ENCODE results near the gene DUSP8. TPM values are rescaled to one million over a fixed set of nuclear protein-coding genes. Genes with fewer than 3 reads are reported as not detected.

DUSP8 gene
- polyA plus RNA-seq, 1 donor from 2014 or later: 3.5 TPM

- no peaks in the 10 kb centered on the region for H3K79me2 ChIP-seq (replicated peaks; ENCODE audit: insufficient read depth, low read length)
- TF ChIP-seq, protein P1, sequence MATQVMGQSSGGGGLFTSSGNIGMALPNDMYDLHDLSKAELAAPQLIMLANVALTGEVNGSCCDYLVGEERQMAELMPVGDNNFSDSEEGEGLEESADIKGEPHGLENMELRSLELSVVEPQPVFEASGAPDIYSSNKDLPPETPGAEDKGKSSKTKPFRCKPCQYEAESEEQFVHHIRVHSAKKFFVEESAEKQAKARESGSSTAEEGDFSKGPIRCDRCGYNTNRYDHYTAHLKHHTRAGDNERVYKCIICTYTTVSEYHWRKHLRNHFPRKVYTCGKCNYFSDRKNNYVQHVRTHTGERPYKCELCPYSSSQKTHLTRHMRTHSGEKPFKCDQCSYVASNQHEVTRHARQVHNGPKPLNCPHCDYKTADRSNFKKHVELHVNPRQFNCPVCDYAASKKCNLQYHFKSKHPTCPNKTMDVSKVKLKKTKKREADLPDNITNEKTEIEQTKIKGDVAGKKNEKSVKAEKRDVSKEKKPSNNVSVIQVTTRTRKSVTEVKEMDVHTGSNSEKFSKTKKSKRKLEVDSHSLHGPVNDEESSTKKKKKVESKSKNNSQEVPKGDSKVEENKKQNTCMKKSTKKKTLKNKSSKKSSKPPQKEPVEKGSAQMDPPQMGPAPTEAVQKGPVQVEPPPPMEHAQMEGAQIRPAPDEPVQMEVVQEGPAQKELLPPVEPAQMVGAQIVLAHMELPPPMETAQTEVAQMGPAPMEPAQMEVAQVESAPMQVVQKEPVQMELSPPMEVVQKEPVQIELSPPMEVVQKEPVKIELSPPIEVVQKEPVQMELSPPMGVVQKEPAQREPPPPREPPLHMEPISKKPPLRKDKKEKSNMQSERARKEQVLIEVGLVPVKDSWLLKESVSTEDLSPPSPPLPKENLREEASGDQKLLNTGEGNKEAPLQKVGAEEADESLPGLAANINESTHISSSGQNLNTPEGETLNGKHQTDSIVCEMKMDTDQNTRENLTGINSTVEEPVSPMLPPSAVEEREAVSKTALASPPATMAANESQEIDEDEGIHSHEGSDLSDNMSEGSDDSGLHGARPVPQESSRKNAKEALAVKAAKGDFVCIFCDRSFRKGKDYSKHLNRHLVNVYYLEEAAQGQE (IDR thresholded peaks at IDR 0.05; ENCODE audit: borderline replicate concordance): no peak
- no peak for TF ChIP-seq POLR2AphosphoS5 (IDR thresholded peaks at IDR 0.05)
- no peak for TF ChIP-seq RAD21 (conservative IDR thresholded peaks at IDR 0.05)
- TF ChIP-seq TAF1 (IDR thresholded peaks at IDR 0.05; ENCODE audit: low read depth): no peak
- H3K9me3 ChIP-seq (ENCODE audit: low read length): no peaks in the 10 kb centered on the region
- no peaks in the 10 kb centered on the region for H3K9me2 ChIP-seq (ENCODE audit: insufficient read depth, low read length)
- H3K27me3 ChIP-seq (ENCODE audit: insufficient read depth, low read depth, low read length): peaks cover 3% of the 10 kb centered on the region
- no peak overlapping the region for H3K4me3 ChIP-seq (ENCODE audit: low read length)
- H2AFZ ChIP-seq (ENCODE audit: low read depth, low read length): no peak overlapping the region
- H3K9ac ChIP-seq (ENCODE audit: low read length): no peak overlapping the region
- no peaks in the 10 kb centered on the region for H4K20me1 ChIP-seq (ENCODE audit: insufficient read depth)
- H3K27ac ChIP-seq (ENCODE audit: low read length): no peak overlapping the region
- H3F3A ChIP-seq (ENCODE audit: insufficient read depth, low read length, poor library complexity, severe bottlenecking): no peaks in the 10 kb centered on the region
- no peak overlapping the region for H3K4me2 ChIP-seq (ENCODE audit: low read length)
- no peaks in the 10 kb centered on the region for H3K36me3 ChIP-seq (ENCODE audit: insufficient read depth, low read length)
Measured at GRCh38 chr11:1534171-1534570, 37.9 kb downstream of the DUSP8 start.

GRCh38 chr11:1533342-1533725 is 38.7 kb downstream of the DUSP8 start:
- H4K20me1 ChIP-seq (ENCODE audit: insufficient read depth): no peaks in the 10 kb centered on the region

DNA sequence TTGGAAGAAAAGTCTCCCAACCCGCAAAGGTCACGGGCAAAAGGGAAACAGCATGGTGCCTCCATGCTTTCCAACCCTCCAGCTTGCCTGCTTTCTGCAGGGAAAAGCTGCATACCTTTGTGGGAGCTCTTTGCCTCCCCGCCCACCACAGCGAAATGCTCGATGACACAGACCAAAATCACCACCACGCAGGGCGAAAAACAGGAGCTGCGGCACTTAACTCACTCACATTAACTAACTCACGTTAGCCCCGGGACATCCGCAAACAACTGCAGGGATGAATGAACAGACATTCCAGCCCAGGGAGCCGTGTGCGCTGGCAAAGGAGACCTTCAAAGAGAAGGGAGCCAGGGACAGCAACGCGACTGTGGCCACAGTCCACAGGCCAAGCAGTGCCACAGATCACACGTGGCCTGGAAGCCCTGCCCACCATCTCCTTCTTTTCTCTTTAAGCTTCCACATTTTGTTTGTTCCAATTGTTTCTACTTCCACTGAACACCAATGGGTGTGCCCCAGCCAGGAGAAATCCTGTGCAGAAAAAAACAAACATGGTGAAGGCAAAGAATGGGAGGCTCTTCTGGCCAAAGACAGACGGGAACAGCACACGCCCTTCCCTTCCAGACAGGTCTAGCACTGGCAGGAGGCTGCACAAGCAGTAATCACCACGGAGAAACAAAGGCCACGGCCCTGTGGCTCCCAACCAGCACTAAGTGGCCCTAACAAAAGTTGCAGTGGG is 39.3 kb downstream of the DUSP8 start:
- Histone ChIP-seq H3K36me3 (ENCODE audit: insufficient read depth, low read length) (no peaks in the 10 kb centered on the region), H3K79me2 (replicated peaks; ENCODE audit: insufficient read depth, low read length) (no peaks in the 10 kb centered on the region), H4K20me1 (ENCODE audit: insufficient read depth) (no peaks in the 10 kb centered on the region), H3K27ac (ENCODE audit: low read length) (no peak overlapping the region), H3K9me3 (ENCODE audit: low read length) (no peaks in the 10 kb centered on the region), H2AFZ (ENCODE audit: low read depth, low read length) (no peak overlapping the region), H3F3A (ENCODE audit: insufficient read depth, low read length, poor library complexity, severe bottlenecking) (no peaks in the 10 kb centered on the region), H3K9me2 (ENCODE audit: insufficient read depth, low read length) (no peaks in the 10 kb centered on the region), H3K27me3 (ENCODE audit: insufficient read depth, low read depth, low read length) (peaks cover under 1% of the 10 kb centered on the region), H3K4me3 (ENCODE audit: low read length) (no peak overlapping the region), H3K9ac (ENCODE audit: low read length) (no peak overlapping the region), H3K4me2 (ENCODE audit: low read length) (no peak overlapping the region)
- no peak for TF ChIP-seq EZH2 (IDR thresholded peaks at IDR 0.05; ENCODE audit: borderline replicate concordance, insufficient read depth, low read length, poor library complexity, severe bottlenecking)
- TF ChIP-seq EP300 (conservative IDR thresholded peaks at IDR 0.05; ENCODE audit: poor library complexity, severe bottlenecking): no peak
- no peak for TF ChIP-seq TAF1 (IDR thresholded peaks at IDR 0.05; ENCODE audit: low read depth)
- TF ChIP-seq POLR2AphosphoS5 (IDR thresholded peaks at IDR 0.05): no peak
- TF ChIP-seq, protein P1 (IDR thresholded peaks at IDR 0.05; ENCODE audit: borderline replicate concordance): no peak

More at GRCh38 chr11:1533342-1533725, 38.7 kb downstream of the DUSP8 start:
- Histone ChIP-seq H3K36me3 (ENCODE audit: insufficient read depth, low read length) (no peaks in the 10 kb centered on the region), H3F3A (ENCODE audit: insufficient read depth, low read length, poor library complexity, severe bottlenecking) (no peaks in the 10 kb centered on the region), H3K4me3 (ENCODE audit: low read length) (no peak overlapping the region), H3K27me3 (ENCODE audit: insufficient read depth, low read depth, low read length) (peaks cover 3% of the 10 kb centered on the region), H3K9me3 (ENCODE audit: low read length) (no peaks in the 10 kb centered on the region), H3K27ac (ENCODE audit: low read length) (no peak overlapping the region), H3K9me2 (ENCODE audit: insufficient read depth, low read length) (no peaks in the 10 kb centered on the region), H2AFZ (ENCODE audit: low read depth, low read length) (no peak overlapping the region), H3K4me2 (ENCODE audit: low read length) (no peak overlapping the region), H3K9ac (ENCODE audit: low read length) (no peak overlapping the region), H3K79me2 (replicated peaks; ENCODE audit: insufficient read depth, low read length) (no peaks in the 10 kb centered on the region)
- TF ChIP-seq TAF1 (IDR thresholded peaks at IDR 0.05; ENCODE audit: low read depth): no peak
- TF ChIP-seq, protein P2, sequence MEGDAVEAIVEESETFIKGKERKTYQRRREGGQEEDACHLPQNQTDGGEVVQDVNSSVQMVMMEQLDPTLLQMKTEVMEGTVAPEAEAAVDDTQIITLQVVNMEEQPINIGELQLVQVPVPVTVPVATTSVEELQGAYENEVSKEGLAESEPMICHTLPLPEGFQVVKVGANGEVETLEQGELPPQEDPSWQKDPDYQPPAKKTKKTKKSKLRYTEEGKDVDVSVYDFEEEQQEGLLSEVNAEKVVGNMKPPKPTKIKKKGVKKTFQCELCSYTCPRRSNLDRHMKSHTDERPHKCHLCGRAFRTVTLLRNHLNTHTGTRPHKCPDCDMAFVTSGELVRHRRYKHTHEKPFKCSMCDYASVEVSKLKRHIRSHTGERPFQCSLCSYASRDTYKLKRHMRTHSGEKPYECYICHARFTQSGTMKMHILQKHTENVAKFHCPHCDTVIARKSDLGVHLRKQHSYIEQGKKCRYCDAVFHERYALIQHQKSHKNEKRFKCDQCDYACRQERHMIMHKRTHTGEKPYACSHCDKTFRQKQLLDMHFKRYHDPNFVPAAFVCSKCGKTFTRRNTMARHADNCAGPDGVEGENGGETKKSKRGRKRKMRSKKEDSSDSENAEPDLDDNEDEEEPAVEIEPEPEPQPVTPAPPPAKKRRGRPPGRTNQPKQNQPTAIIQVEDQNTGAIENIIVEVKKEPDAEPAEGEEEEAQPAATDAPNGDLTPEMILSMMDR (IDR thresholded peaks at IDR 0.05; ENCODE audit: poor library complexity, severe bottlenecking): no peak
- no peak for TF ChIP-seq EP300 (conservative IDR thresholded peaks at IDR 0.05; ENCODE audit: poor library complexity, severe bottlenecking)
- no peak for TF ChIP-seq SMC3 (conservative IDR thresholded peaks at IDR 0.05; ENCODE audit: poor library complexity)
- no peak for TF ChIP-seq MXI1 (conservative IDR thresholded peaks at IDR 0.05; ENCODE audit: poor library complexity, severe bottlenecking)
- TF ChIP-seq RAD21 (conservative IDR thresholded peaks at IDR 0.05): no peak
